Measurements from ENCODE around the gene C9orf152.

The C9orf152 gene

DNA sequence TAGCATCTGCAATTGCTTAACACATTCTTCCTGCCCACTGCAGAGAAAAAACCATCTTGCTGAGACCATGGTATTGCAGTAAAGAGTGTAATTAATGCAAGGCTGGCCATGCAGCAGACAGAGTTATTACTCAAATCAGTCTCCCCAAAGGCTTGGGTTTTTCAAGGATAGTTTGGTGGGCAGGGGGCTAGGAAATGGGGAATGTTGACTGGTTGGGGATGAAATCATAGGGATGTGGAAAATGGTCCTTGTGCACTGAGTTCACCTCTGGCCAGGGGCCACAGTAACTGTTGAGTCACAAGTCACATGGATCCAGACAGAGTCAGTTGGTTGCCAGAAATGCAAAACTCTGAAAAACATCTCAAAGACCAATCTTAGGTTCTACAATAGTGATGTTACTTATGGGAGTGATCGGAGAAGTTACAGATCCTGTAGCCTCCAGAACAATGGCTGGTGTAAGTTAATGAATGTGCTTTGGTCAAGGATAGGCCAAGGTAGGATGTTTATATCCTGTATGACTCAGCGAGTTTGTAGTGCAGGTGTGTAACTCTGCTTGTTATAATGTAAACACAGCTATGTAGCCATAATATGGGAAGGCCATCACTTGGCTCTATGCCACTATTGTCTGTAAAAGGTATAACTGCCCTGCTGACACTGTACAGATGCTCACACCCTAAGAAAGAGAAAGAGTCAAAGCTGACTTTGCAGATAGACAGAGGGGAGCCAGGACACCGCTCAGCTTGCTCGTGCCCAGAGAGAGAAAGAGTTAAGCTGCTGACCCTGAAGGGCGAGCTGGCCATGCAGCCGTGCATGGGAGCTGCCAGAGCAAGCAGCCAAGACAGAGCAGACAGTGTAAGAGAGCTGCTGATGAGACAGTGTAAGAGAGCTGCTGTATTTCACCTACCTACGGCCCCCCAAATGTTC is 27.2 kb downstream of the C9orf152 start:
- DNase-seq, result peak; percentile 85

DNA sequence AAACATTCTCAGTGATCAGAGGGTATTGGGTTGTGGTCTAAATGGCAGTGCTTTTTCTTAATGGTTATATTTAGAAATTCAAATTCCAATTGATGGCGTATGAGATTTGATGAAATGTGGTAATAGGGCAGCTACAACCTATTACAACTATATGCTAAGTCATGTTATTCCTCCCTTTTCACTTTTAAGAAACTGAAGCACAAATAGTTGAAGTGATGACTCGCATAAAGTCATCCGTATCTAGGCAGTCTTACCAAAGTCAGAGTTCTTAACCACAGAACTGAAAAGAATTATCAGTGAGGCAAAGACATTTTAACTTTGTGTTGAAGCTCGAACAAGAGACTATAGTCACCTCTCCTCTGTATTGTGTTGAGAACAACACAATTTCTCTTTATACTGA is 28.2 kb downstream of the C9orf152 start:
- peak; percentile 88 for DNase-seq

DNA sequence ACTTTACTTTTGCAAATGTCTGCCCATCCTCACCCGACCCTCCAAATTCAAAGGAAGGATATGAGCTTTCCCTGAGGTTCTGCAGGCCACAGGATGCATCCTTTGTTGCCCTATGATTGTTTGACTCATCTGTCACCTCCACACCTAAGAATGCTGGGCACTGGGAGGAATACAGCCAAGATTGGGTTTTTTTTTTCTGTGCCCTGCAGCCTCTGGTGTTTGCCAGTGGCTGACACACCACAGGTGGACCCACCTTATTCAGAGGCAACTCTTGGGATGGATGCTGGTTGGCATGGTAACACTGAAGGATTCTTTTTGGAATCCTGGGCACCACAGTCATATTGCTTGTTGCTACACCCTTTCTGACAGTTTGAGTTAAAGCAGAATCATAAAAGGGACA is 29.7 kb downstream of the C9orf152 start:
- DNase-seq, result no peak

DNA sequence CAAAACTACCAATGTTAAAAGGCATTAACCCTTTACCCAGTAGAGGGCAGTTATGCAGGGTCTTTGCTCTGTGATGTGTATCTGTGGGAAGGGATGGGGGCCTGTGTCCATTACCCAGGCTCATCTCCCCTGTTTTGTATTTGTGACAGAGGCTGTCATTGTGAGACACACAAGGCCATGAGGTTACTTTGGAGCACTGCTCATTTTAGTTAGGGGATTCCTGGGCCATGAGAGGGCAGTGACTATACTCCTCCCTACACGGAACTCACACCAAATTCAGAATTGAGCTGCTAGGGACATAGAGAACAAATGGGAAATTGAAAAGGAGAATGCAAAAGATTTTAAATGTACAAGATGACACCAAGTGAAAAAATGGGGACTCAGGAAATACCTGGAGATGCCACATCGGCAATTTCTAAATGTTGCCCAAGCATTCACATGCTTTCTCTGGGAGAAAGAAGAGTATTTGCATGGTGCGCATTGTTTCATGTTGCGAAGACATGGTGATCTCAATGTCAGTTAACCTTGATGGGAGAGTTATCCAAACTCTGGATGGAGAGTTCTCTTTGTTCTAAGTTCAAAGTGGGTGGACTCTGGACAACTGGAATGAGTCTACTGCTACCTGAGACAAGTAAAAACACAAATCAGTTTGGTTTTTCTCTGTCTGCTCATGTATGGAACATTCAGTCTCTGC is 32.5 kb downstream of the C9orf152 start:
- DNase-seq, result no peak

DNA sequence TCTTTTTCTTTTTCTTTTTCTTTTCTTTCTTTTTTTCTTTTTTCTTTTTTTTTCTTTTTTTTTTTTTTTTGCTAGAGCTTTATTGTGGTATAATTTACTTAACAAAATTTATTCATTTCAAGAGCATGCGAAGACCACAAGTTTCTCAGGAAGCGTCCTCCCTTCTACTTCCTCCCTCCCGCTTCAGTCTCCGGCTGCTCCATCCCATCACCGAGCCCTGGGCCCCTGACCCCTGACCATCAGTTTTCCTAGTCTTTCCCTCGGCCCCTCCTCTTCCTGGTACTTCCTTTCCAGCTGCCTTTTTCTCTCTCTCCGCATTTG is 34.7 kb downstream of the C9orf152 start:
- DNase-seq, result no peak

DNA sequence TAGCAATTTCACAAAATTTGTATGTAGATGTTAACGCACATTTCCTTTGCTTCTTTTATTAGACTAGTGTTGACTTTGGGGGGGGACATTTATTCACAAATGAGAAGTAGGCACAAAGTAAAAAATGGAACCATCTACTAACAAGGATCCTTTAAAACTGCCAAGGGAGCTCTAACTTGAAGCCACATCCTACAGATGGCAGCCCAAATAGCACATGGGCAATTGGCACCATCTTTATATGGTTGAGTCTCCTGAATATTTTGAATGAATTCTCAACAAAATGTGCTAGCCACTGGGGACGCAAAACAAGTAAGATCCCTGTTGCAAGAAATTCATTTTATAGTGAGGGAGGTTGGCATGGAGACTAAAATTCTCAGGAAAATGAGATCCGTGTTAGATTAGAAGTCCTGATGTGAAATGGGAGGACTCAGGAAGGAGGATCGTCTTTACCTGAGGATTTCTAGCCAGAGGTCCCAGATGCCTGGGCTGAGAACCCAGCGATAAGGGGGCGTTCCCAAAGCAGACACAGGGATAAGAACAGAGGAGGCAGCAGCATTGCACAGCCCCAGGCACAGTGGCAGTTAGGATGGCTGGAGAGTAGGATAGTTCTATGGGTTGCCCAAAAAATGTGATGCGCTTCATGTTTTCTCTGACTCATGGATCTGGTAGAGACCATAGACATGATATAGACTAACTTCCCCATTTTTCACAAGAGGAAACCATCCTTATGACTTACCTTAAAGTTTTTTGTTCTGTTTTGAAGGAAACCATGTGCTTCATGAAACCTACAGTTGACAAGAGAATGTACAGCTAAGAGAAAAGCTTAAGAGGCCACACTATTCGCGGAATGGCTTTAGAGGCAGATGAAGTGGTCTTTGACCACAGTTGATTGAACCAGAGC is 37.4 kb downstream of the C9orf152 start:
- DNase-seq, result no peak

DNA sequence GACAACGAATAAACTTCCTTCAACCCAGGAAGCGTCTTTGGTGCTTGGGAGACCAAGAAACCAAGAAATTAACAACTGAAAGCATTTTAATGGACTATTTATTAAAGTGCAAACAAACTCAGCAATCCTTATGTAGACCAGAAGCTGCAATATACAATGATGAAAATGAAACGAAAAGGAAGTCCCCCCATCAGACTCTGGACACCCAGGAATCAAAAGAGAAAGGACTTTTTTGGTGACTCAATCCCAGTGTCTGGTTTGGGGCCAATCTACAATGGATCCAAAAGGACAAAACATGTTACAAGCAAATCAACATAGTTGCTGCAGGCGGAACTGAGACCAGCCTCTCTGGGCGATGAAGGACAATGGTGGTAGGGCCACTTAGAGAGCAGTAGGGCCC is 39.5 kb downstream of the C9orf152 start:
- DNase-seq, result no peak

DNA sequence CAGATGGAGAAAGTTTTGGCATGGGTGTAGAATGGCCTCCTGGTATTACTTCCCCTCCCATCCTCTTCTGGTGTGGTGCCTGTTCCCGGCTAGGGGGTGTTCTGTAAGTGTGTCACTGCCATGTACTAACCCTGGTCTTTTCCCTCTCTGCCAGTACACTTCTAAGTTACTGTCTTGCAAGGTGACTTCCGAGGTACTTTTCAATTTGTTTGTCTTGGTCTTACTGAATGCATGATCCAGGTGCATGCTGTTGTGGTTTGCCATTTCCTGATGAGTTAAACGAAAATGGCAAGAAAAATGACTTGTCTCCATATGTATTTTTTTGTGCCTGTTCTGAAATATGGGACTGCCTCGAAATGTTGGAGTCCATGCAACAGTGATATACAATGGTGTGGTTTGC is 46.0 kb downstream of the C9orf152 start:
- DNase-seq, result no peak

DNA sequence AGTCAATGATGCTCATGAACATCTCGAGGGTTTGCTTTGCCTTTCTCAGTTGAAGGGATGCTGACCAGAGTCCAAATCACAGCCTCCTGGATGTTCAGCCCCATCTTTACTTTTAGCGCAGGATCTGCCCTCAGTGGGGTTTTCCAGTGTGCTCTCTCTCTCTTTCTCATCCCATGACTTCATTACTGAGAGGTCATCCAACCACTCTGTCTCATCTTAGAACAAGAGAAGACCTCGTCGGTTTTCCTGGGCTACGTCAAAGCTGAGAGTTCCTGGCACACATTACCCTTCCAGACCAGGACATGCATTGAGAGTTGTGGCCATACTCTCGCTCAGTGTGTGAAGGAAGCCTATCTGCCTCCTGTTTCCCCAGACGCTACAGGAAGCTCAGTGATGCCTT is 47.3 kb downstream of the C9orf152 start:
- no peak for DNase-seq

DNA sequence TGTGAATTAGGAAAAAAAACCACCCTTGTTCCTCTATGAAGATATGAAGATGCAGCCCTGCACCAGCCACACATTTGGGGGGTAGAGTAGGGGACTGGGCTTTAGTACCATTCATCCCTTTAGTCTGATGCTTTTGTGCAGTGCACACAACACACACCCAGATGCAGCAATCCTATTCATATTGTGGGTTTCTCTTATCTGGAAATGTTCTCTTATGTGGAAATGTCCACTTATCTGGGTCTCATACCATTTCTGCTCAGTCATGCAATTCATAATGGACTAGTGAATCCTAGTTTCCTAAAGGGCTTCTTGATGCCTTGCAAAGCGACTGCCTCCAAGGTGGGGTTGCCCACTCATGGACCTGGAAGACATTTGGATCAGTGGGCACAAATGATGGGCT is 47.8 kb downstream of the C9orf152 start:
- DNase-seq, result no peak

DNA sequence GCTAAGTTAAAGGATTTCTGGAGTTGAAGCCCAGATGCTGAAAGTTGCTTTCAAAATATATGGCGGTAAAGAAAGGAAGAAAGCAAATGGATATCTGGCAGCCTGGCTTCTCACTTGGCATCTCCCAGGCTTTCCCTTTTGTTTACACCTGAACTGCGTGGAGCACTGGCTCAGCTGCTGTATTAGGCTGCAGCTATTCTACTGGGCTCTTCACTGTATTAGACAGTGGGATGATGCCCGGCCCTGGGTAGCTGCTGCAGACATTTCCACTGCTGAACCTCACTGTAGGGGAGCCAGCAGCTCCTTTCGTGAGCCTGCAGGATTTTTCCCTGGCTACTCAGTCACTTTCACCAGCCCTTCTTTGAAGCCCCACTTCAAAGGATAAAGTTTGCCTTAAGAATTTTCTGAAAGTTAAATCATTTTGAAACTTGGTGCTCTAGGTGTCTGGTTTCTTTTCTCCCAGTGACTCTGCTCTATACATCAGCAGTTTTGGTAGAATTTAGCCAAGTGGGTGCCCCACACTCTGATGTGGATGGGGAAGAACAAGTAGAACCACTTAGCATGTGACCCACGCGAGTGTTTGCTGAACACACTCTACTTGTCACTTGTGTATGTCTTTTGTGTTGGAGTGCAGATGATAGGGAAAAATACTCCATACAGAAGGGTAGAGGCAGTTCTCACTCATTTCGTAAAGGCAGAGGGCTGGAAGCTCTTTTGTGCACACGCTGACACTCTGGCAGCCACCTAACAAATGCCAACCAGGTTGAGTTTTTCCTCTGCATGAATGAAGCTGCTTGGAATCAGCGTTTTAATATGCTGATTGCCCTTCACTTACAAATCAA is 49.9 kb downstream of the C9orf152 start:
- DNase-seq, result no peak

DNA sequence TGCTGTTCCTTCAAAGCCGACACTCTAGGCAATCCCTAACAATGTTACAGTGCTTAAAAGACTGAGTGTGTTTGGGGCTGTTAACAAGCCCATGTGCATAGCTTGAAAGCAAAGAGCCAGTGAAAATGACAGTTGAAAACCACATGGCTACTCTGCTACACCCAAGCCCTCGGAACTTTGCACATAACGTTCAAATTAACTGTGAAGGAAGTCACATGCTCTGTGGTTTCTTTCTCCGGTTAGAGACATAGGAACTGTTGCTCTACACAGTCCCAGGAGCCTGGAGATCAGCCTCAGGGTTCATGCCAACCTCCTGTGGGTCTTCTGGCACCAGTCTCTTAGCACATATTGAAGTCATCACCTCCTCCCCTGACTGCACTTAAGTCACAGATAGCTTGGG is 51.1 kb downstream of the C9orf152 start:
- DNase-seq, result peak; percentile 85

DNA sequence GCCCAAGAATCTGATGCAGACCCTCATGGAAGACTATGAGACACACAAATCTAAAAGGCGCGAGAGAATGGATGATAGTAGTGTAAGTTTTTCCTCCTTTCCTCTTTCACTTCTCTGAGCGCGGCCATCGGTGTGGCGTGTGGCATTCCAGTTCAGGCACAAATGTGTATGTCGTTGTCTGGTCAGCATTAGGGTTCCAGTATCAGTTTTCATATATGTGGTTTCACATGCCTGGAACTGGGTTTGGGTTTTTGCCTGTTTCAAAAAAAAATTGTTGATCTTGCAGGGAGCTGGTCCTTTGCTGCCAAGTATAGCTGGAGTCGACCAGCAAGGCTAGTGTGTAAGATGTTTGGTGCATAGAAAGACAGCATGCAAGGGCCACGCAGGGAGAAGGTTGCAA is 51.5 kb downstream of the C9orf152 start:
- no peak for DNase-seq

DNA sequence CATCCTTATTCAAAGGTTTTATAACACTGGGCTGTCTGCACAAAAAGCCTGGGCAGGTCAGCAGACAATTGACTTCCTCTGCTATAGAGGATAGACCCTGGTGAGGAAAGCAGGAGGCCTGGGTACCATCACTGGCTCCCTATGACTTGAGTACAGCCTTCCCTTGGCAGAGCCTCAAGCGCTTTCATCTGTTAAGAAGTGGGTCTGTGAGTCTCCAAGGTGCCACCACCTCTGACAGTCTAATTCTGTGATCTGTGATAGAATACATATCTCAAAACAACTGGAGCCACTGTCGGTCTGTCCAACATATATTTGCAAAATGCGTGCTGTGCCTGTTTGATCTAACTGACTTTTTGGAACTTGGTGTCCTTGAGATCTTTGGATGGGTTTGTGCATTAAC is 52.2 kb downstream of the C9orf152 start:
- DNase-seq, result no peak

DNA sequence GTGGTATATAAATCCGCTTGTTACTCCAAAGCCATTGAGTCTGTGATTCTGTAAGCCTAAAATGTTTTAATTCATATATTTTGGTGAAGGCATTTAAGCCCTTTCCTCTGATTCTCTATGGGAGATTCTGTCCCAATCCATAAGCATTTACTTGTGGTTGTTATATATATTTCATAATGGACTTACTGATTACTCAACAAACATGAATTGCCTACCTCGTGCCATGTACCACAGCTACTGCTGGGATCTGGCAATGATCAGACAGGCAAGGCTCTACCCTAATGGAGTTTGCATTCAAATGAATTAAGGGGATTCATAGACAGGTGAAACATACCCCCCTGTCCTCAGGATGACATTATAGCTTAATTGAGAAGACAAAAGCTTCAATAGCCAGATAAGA is 54.5 kb downstream of the C9orf152 start:
- no peak for DNase-seq

DNA sequence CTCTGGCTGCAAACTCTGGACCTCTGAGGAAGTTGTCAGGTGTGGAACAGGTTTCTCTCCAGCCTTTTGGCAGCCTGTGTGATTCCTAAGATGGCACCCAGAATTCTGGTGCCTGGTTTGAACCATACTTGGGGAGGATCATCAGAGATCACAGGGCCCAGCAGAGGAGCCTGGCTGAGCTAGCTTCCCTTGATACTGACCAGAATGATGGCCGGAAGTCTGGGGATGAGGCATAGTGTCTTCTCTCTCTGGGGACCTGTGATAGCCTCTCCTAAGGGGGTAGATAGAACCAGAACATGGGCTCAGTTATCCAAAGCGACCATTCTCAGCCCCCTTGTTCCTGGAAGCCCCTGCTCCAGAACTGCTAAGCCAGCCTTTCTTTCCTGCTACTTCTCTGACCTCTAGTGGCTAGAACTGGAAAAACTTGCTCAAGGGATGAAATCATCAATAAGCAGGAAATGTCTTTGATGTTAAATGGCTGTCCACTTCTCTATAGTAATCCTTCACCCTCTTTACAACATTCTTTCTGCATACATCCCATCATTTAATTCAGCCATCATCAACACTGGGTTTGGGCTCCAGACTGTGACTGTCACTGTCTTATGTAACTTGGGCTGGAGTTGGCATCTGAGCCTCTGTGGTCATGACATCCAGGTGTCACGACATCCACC is 55.1 kb downstream of the C9orf152 start:
- DNase-seq, result peak; percentile 67

All from fibroblast of skin of abdomen (primary cell).